Suppressor macrophage treated with lipopolysaccharide for 1 hour (primary cell): ENCODE data around the gene FBXW8.

Experiments
- DNase-seq, 3 donors: peaks; one replicate each; pipeline ENCODE4 v3.0.0-alpha.2; 2020 to 2022

The FBXW8 gene

GRCh38 chr12:116887897-116888296, 22.9 kb upstream of the FBXW8 start:
- no peak for DNase-seq

- DNase-seq = no peak
These were observed 20.4 kb upstream of the FBXW8 start for GRCh38 chr12:116890330-116890729.

- no peak for DNase-seq
These were observed 19.7 kb upstream of the FBXW8 start for GRCh38 chr12:116891019-116891418.

- DNase-seq = no peak
These were observed 18.2 kb upstream of the FBXW8 start for GRCh38 chr12:116892349-116893140.

GRCh38 chr12:116894913-116895312, 15.8 kb upstream of the FBXW8 start:
- DNase-seq = no peak

- DNase-seq = no peak
These were observed 14.3 kb upstream of the FBXW8 start for GRCh38 chr12:116896411-116896924.

GRCh38 chr12:116897476-116897875, 13.3 kb upstream of the FBXW8 start:
- DNase-seq = no peak

GRCh38 chr12:116898669-116899068, 12.1 kb upstream of the FBXW8 start:
- DNase-seq = no peak

- no peak for DNase-seq
These were observed 9.1 kb upstream of the FBXW8 start for GRCh38 chr12:116901612-116902011.

- DNase-seq = no peak
These were observed 6.9 kb upstream of the FBXW8 start for GRCh38 chr12:116903818-116904217.

GRCh38 chr12:116906285-116906684, 4.5 kb upstream of the FBXW8 start:
- DNase-seq = no peak

- DNase-seq = no peak
These were observed 488 bp upstream of the FBXW8 start for GRCh38 chr12:116910280-116910644.

- no peak for DNase-seq
These were observed 4.6 kb downstream of the FBXW8 start for GRCh38 chr12:116915326-116915725.

- DNase-seq = no peak
These were observed 5.4 kb downstream of the FBXW8 start for GRCh38 chr12:116916122-116916521.

GRCh38 chr12:116916714-116917114, 6.0 kb downstream of the FBXW8 start:
- DNase-seq = peak in 2 of 3 donors; percentile 7 to 66

- DNase-seq = peak; percentile 11 to 34 (median 22)
These were observed 7.7 kb downstream of the FBXW8 start for GRCh38 chr12:116918464-116918863.

GRCh38 chr12:116919247-116919661, 8.5 kb downstream of the FBXW8 start:
- DNase-seq = no peak

- no peak for DNase-seq
These were observed 9.1 kb downstream of the FBXW8 start for GRCh38 chr12:116919706-116920485.

- DNase-seq = no peak
These were observed 10.2 kb downstream of the FBXW8 start for GRCh38 chr12:116920939-116921338.

- no peak for DNase-seq
These were observed 11.6 kb downstream of the FBXW8 start for GRCh38 chr12:116922194-116922897.

- peak in 1 of 3 donors; percentile 20 for DNase-seq
These were observed 14.1 kb downstream of the FBXW8 start for GRCh38 chr12:116924558-116925453.
